K562 (cell line): ENCODE results near the gene ATIC. TPM values are rescaled to one million over a fixed set of nuclear protein-coding genes. Genes with fewer than 3 reads are reported as not detected.

Experiments
- ATAC-seq: fragments of 200-7000 bp; cut with Tn5 transposase; 3 replicates; pipeline ENCODE4 v1.9.1; 2020; ENCODE audit warnings: moderate library complexity
- BruUV-seq: library from RNA; stranded (reverse); fragments of 400-500 nt; replicated peaks from 2 replicates; lab custom pipeline; 2021; lab: Mats Ljungman, UMichigan
- CTCF ChIA-PET: fragments of 300-600 bp; formaldehyde crosslinking; extraction: SDS; loops from one replicate; lab custom pipeline; 2021; ENCODE audit warnings: low intra/inter-chr PET ratio; lab: Yijun Ruan, JAX
- POLR2A ChIA-PET: fragments of 300-600, 350-650 bp; sonication (Branson Sonifier 250); formaldehyde crosslinking; extraction: SDS; loops from one replicate; lab custom pipeline; 2021; ENCODE audit warnings: antibody characterized with exemption, inconsistent platforms; lab: Yijun Ruan, JAX
- DNase-seq, 4 experiments: peaks; one replicate each; pipeline versions ENCODE4 v3.0.0 to v3.0.0-alpha.2; 2011 to 2018; ENCODE audit warnings: low spot score in 3 of 4, mixed read lengths in 3 of 4; ENCODE audit errors: extremely low read depth in 1 of 4
- FAIRE-seq: peaks from 2 replicates; lab custom pipeline; 2011; peaks lifted over from hg19 to GRCh38; lab: Jason Lieb, UNC
- H2AFZ ChIP-seq: 2 replicates; pipeline ENCODE4 v1.6.0; 2011; ENCODE audit warnings: low read depth, low read length, control low read depth, inconsistent platforms
- H3K27ac ChIP-seq: fragments of 200-600 bp; 3 replicates; pipeline ENCODE4 v1.8.0; 2011; ENCODE audit warnings: low read depth, mild to moderate bottlenecking, control low read depth, inconsistent platforms, low read length, moderate library complexity, mixed read lengths; ENCODE audit errors: extremely low read depth
- H3K27me3 ChIP-seq, 2 experiments: fragments of 300-600 bp in 1 of 2; 2 replicates in 1 of 2; 3 replicates in 1 of 2; pipeline versions ENCODE4 v1.6.0 to v1.8.0; 2011; ENCODE audit warnings: inconsistent platforms in 2 of 2, low read length in 2 of 2, mild to moderate bottlenecking in 1 of 2, mixed read lengths in 1 of 2, moderate library complexity in 1 of 2; ENCODE audit not compliant: control insufficient read depth in 2 of 2, insufficient read depth in 2 of 2
- H3K36me3 ChIP-seq: fragments of 300-600 bp; 3 replicates; pipeline ENCODE4 v1.8.0; 2011; ENCODE audit warnings: mild to moderate bottlenecking, low read length, inconsistent platforms; ENCODE audit not compliant: control insufficient read depth, insufficient read depth
- H3K4me1 ChIP-seq, 2 experiments: fragments of 200-600 bp in 1 of 2; replicated peaks in 1 of 2; 2 replicates in 1 of 2; 3 replicates in 1 of 2; pipeline versions ENCODE4 v1.5.1 to v1.8.0; 2011; ENCODE audit warnings: inconsistent platforms in 2 of 2, low read length in 2 of 2, mild to moderate bottlenecking in 1 of 2, mixed read lengths in 1 of 2, moderate library complexity in 1 of 2; ENCODE audit not compliant: control insufficient read depth in 2 of 2, insufficient read depth in 2 of 2
- H3K4me2 ChIP-seq: 2 replicates; pipeline ENCODE4 v1.6.1; 2011; ENCODE audit warnings: low read length, control low read depth, inconsistent platforms, mixed read lengths; ENCODE audit not compliant: insufficient read depth
- H3K4me3 ChIP-seq: fragments of 200-600 bp; sonication (generic), shearing (Covaris generic); 2 replicates; pipeline ENCODE4 v1.5.1; 2016; ENCODE audit warnings: control low read depth, inconsistent platforms
- H3K79me2 ChIP-seq: fragments of 200-600 bp; 3 replicates; pipeline ENCODE4 v1.8.0; 2011; ENCODE audit warnings: low read length, inconsistent platforms; ENCODE audit not compliant: control insufficient read depth, insufficient read depth
- H3K9ac ChIP-seq, 2 experiments: 2 replicates each; pipeline versions ENCODE4 v1.6.0 to v1.6.1; 2011; ENCODE audit warnings: low read depth in 2 of 2, low read length in 2 of 2, control low read depth in 1 of 2, inconsistent platforms in 1 of 2, mild to moderate bottlenecking in 1 of 2, mixed read lengths in 1 of 2; ENCODE audit not compliant: insufficient read depth in 1 of 2
- H3K9me1 ChIP-seq: one replicate; pipeline ENCODE4 v1.6.0; 2011; ENCODE audit warnings: inconsistent platforms, mild to moderate bottlenecking, low read length, moderate library complexity; ENCODE audit not compliant: control insufficient read depth, insufficient read depth
- H3K9me3 ChIP-seq: replicated peaks from 2 replicates; pipeline ENCODE4 v1.5.1; 2011; ENCODE audit warnings: low read depth, low read length, inconsistent platforms; ENCODE audit not compliant: control insufficient read depth, insufficient read depth
- H4K20me1 ChIP-seq: replicated peaks from 2 replicates; pipeline ENCODE4 v1.6.1; 2011; ENCODE audit warnings: low read length, inconsistent platforms, mixed read lengths; ENCODE audit not compliant: control insufficient read depth, insufficient read depth
- BACH1 ChIP-seq: fragments of 200-800 bp; sonication (Bioruptor generic); IDR thresholded peaks from 2 replicates; pipeline ENCODE4 v1.6.1; 2016; ENCODE audit warnings: missing genetic modification characterization, missing compliant biosample characterization
- CC2D1A ChIP-seq: fragments of 450-650 bp; IDR thresholded peaks from 2 replicates; pipeline ENCODE4 v1.6.1; 2017; ENCODE audit warnings: mild to moderate bottlenecking
- CHAMP1 ChIP-seq: fragments of 450-650 bp; IDR thresholded peaks from 2 replicates; pipeline ENCODE4 v1.6.1; 2016; ENCODE audit warnings: mild to moderate bottlenecking
- E2F6 ChIP-seq, 2 experiments: IDR thresholded peaks; 2 replicates each; pipeline ENCODE4 v1.6.1; 2011; ENCODE audit warnings: borderline replicate concordance in 1 of 2, control low read depth in 1 of 2, low read depth in 1 of 2, low read length in 1 of 2, mild to moderate bottlenecking in 1 of 2, mixed read lengths in 1 of 2, moderate library complexity in 1 of 2; ENCODE audit not compliant: insufficient read depth in 1 of 2, insufficient read length in 1 of 2, poor library complexity in 1 of 2, severe bottlenecking in 1 of 2; ENCODE audit errors: extremely low read depth in 1 of 2
- E4F1 ChIP-seq: fragments of 250-450 bp; sonication (Bioruptor Pico); IDR thresholded peaks from 2 replicates; pipeline ENCODE4 v1.5.0; 2021; ENCODE audit warnings: mild to moderate bottlenecking, borderline replicate concordance
- GTF2F1 ChIP-seq: IDR thresholded peaks from 2 replicates; pipeline ENCODE4 v1.6.1; 2011; ENCODE audit warnings: low read depth, low read length, improper control_type of control experiment
- PCBP2 ChIP-seq: fragments of 200-400 bp; formaldehyde crosslinking; IDR thresholded peaks from 2 replicates; pipeline ENCODE4 v1.6.1; 2018; ENCODE audit warnings: low read length, low read depth, mild to moderate bottlenecking, moderate library complexity; ENCODE audit not compliant: poor library complexity, severe bottlenecking
- SOX6 ChIP-seq: fragments of 450-650 bp; IDR thresholded peaks from 2 replicates; pipeline ENCODE4 v1.6.1; 2014; ENCODE audit warnings: mild to moderate bottlenecking
- TEAD2 ChIP-seq: fragments of 450-650 bp; IDR thresholded peaks from 2 replicates; pipeline ENCODE4 v1.6.1; 2016; ENCODE audit warnings: missing genetic modification characterization, control low read depth, missing compliant biosample characterization
- WGBS: fragments of 100-300 bp; shearing (Covaris generic); methylation state at CpG from one replicate; pipeline ENCODE4 v1.1.6; 2016; ENCODE audit warnings: low coverage, mixed read lengths; ENCODE audit not compliant: insufficient coverage; ENCODE audit errors: missing lambda C conversion rate; 5-methylcytosine and 5-hydroxymethylcytosine counted together
- in situ Hi-C: fragments of 300-500 bp; cut with MboI; formaldehyde crosslinking; loops from 4 replicates; pipeline ENCODE4 v1.15.0; 2018; ENCODE audit warnings: inconsistent platforms, mixed read lengths
- intact Hi-C: fragments of 100-400 bp; cut with micrococcal nuclease; formaldehyde crosslinking; loops from 2 replicates; pipeline ENCODE4 v1.14.2; 2022
- polyA plus RNA-seq, 8 experiments: library from polyadenylated mRNA; depleted of rRNA in 4 of 8; stranded (reverse) in 5 of 8; unstranded in 3 of 8; fragments of >200 nt; fragmentation: Nextera tagmentation in 2 of 8; fragmentation: Illumina TruSeq in 1 of 8; extraction: Ambion mirVana in 2 of 8; extraction: Trizol in 1 of 8; gene quantifications; 2 replicates each; pipeline versions ENCODE4 v1.2.1 to v1.2.3, GENCODE V29; 2011 to 2014; ENCODE audit warnings: inconsistent platforms in 1 of 8, missing spikeins in 1 of 8
- total RNA-seq, 7 experiments: library from RNA; depleted of rRNA in 6 of 7; stranded (reverse); fragments of >200 nt in 6 of 7; fragmentation: Illumina TruSeq in 2 of 7; extraction: Trizol in 2 of 7; gene quantifications; 2 replicates each; pipeline versions ENCODE4 v1.2.1 to v1.2.3, GENCODE V29; 2011 to 2021; ENCODE audit warnings: low replicate concordance in 1 of 7

The ATIC gene
- total and polyA plus RNA-seq, 9 of the 15 experiments (the other 6 are each of a cell fraction or from before 2014, with no cell fraction given), result 45.6 to 480 (median 212) TPM

DNA sequence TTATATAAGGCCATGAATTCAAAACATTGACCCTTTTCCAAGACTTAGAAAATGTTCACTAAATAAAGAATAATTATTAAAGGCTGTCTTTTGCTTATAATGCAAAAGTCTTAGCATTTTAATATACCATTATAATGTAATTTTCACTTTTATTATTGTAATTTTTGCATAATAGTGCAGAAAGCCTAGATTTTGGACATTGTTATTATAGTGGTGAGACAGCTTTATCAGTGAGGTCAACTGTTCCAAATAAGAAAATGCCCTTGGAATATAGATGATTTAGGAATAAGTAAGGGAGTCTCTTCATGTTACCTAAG, 56.6 kb downstream of the ATIC start:
- ChIA-PET CTCF (no interaction called here), POLR2A (no interaction called here)
- no peak for TF ChIP-seq BACH1
- no peak for TF ChIP-seq CHAMP1
- intact Hi-C loops, result no loop called here
- Histone ChIP-seq H4K20me1 (no peaks in the 10 kb centered on the region), H2AFZ (no peak overlapping the region), H3K27ac (no peak overlapping the region), H3K9ac (no peak overlapping the region), H3K36me3 (peaks cover 15% of the 10 kb centered on the region; the same call in 2 of the 3 replicates), H3K9me1 (no peaks in the 10 kb centered on the region), H3K79me2 (no peaks in the 10 kb centered on the region), H3K4me1 (no peaks in the 10 kb centered on the region; a peak in 1 of 5 replicates), H3K9me3 (no peaks in the 10 kb centered on the region), H3K4me2 (no peak overlapping the region), H3K4me3 (no peak overlapping the region), H3K27me3 (no peaks in the 10 kb centered on the region)
- no peak for FAIRE-seq
- in situ Hi-C loops, result loop anchor here (10.0 kb wide), 1 partner anchor 884 kb away; no protein-coding TSS in a partner anchor
- no TSS peak for BruUV-seq
- no peak for DNase-seq
- no peak for ATAC-seq

DNA sequence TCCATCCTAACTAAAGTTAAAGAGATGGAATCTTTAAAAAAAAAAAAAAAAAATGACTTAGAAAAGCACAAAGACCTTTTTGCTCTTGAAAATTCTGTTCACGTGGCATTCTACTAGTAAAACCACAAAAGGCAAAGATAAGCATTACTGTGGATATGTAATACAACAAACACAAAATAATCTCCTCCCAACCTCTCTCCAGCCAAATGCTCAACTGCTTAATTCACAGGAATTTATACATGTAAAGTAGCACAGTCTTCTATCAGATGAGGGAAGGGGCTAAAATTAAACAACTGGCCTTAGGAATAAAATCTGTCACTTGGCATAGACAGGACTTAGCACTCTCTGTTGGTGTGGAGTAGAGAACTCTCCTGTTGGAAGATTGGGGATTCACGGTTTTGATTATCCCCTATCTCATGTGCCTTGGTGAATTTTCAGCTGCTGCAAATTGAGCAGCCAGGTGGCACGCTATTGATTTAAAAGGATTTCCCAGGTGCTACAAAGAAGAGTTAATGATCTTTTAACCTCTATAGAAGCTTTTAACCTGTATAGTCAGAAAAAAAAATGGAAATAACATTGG, 57.4 kb downstream of the ATIC start:
- H3K27me3 ChIP-seq, result no peaks in the 10 kb centered on the region
- ChIA-PET POLR2A (interaction anchor here (0.7 kb wide), 1 partner anchor 20 kb away, joined by 3 read pairs; no protein-coding TSS in a partner anchor), CTCF (no interaction called here)
- in situ Hi-C loops, result loop anchor here (10.0 kb wide), 1 partner anchor 884 kb away; no protein-coding TSS in a partner anchor
- 31% methylated on average over 2 of the region's 3 CpGs for WGBS
- intact Hi-C loops, result no loop called here
- no peak overlapping the region for H2AFZ ChIP-seq
- no peak overlapping the region for H3K4me3 ChIP-seq
- H3K36me3 ChIP-seq, result peaks cover 14% of the 10 kb centered on the region; the same call in 2 of the 3 replicates
- H3K9ac ChIP-seq, result no peak overlapping the region
- no peak overlapping the region for H3K27ac ChIP-seq
- no peaks in the 10 kb centered on the region for H3K9me1 ChIP-seq
- FAIRE-seq (no peak), DNase-seq (no peak), ATAC-seq (no peak)
- H3K79me2 ChIP-seq, result no peaks in the 10 kb centered on the region
- no peaks in the 10 kb centered on the region; a peak in 1 of 5 replicates for H3K4me1 ChIP-seq
- H3K9me3 ChIP-seq, result no peaks in the 10 kb centered on the region
- BruUV-seq, result no TSS peak
- no peak overlapping the region for H3K4me2 ChIP-seq
- H4K20me1 ChIP-seq, result no peaks in the 10 kb centered on the region
- no peak for TF ChIP-seq GTF2F1
- no peak for TF ChIP-seq CC2D1A
- no peak for TF ChIP-seq TEAD2 (tag)
- TF ChIP-seq PCBP2, result no peak
- no peak for TF ChIP-seq E4F1 (CRISPR knock-in tag)
- no peak for TF ChIP-seq SOX6
- TF ChIP-seq E2F6 (IDR thresholded peaks at IDR 0.05; ENCODE audit: borderline replicate concordance in 1 of 2, extremely low read depth in 1 of 2, insufficient read depth in 1 of 2, insufficient read length in 1 of 2, low read depth in 1 of 2, low read length in 1 of 2, poor library complexity in 1 of 2, severe bottlenecking in 1 of 2), result no peak
